ENCODE data around the gene SEZ6L. TPM values are rescaled to one million over a fixed set of nuclear protein-coding genes. Genes with fewer than 3 reads are reported as not detected.

The SEZ6L gene
- polyA plus RNA-seq, 1 donor from 2014 or later = 31.9 TPM

- no peak overlapping the region for H3K27ac ChIP-seq (ENCODE audit: low read length)
- H2AFZ ChIP-seq (ENCODE audit: low read depth, low read length) = no peak overlapping the region
- H3K79me2 ChIP-seq (replicated peaks; ENCODE audit: insufficient read depth, low read length) = no peaks in the 10 kb centered on the region
- H3K4me3 ChIP-seq (ENCODE audit: low read length) = no peak overlapping the region
- H3K9me2 ChIP-seq (ENCODE audit: insufficient read depth, low read length) = no peaks in the 10 kb centered on the region
- no peaks in the 10 kb centered on the region for H3F3A ChIP-seq (ENCODE audit: insufficient read depth, low read length, poor library complexity, severe bottlenecking)
- H3K9ac ChIP-seq (ENCODE audit: low read length) = no peak overlapping the region
- H3K9me3 ChIP-seq (ENCODE audit: low read length) = no peaks in the 10 kb centered on the region
- TF ChIP-seq TAF1 (IDR thresholded peaks at IDR 0.05; ENCODE audit: low read depth) (no peak), MXI1 (conservative IDR thresholded peaks at IDR 0.05; ENCODE audit: poor library complexity, severe bottlenecking) (no peak), CTCF (IDR thresholded peaks at IDR 0.05; ENCODE audit: poor library complexity, severe bottlenecking) (no peak), EP300 (conservative IDR thresholded peaks at IDR 0.05; ENCODE audit: poor library complexity, severe bottlenecking) (no peak), EZH2 (IDR thresholded peaks at IDR 0.05; ENCODE audit: borderline replicate concordance, insufficient read depth, low read length, poor library complexity, severe bottlenecking) (no peak), POLR2AphosphoS5 (IDR thresholded peaks at IDR 0.05) (no peak), SMC3 (conservative IDR thresholded peaks at IDR 0.05; ENCODE audit: poor library complexity) (no peak), RAD21 (conservative IDR thresholded peaks at IDR 0.05) (no peak), REST (IDR thresholded peaks at IDR 0.05; ENCODE audit: borderline replicate concordance) (no peak)
- H3K27me3 ChIP-seq (ENCODE audit: insufficient read depth, low read depth, low read length) = no peaks in the 10 kb centered on the region
- H3K4me2 ChIP-seq (ENCODE audit: low read length) = no peak overlapping the region
- no peaks in the 10 kb centered on the region for H4K20me1 ChIP-seq (ENCODE audit: insufficient read depth)
- no peaks in the 10 kb centered on the region for H3K36me3 ChIP-seq (ENCODE audit: insufficient read depth, low read length)
Measured at GRCh38 chr22:26389125-26389524, 219.9 kb downstream of the SEZ6L start.

- TF ChIP-seq REST (IDR thresholded peaks at IDR 0.05; ENCODE audit: borderline replicate concordance) = no peak
- no peak for TF ChIP-seq CTCF (IDR thresholded peaks at IDR 0.05; ENCODE audit: poor library complexity, severe bottlenecking)
- TF ChIP-seq MXI1 (conservative IDR thresholded peaks at IDR 0.05; ENCODE audit: poor library complexity, severe bottlenecking) = no peak
- TF ChIP-seq EP300 (conservative IDR thresholded peaks at IDR 0.05; ENCODE audit: poor library complexity, severe bottlenecking) = no peak
- TF ChIP-seq TAF1 (IDR thresholded peaks at IDR 0.05; ENCODE audit: low read depth) = no peak
- TF ChIP-seq EZH2 (IDR thresholded peaks at IDR 0.05; ENCODE audit: borderline replicate concordance, insufficient read depth, low read length, poor library complexity, severe bottlenecking) = no peak
- no peak for TF ChIP-seq POLR2AphosphoS5 (IDR thresholded peaks at IDR 0.05)
- no peak for TF ChIP-seq RAD21 (conservative IDR thresholded peaks at IDR 0.05)
- no peak for TF ChIP-seq SMC3 (conservative IDR thresholded peaks at IDR 0.05; ENCODE audit: poor library complexity)
- no peak overlapping the region for H2AFZ ChIP-seq (ENCODE audit: low read depth, low read length)
- no peak overlapping the region for H3K27ac ChIP-seq (ENCODE audit: low read length)
Measured at GRCh38 chr22:26391091-26391490, 221.8 kb downstream of the SEZ6L start.

More at GRCh38 chr22:26391091-26391490, 221.8 kb downstream of the SEZ6L start:
- Histone ChIP-seq H3K9ac (ENCODE audit: low read length) (no peak overlapping the region), H3K9me2 (ENCODE audit: insufficient read depth, low read length) (no peaks in the 10 kb centered on the region), H3K4me2 (ENCODE audit: low read length) (no peak overlapping the region), H3K36me3 (ENCODE audit: insufficient read depth, low read length) (no peaks in the 10 kb centered on the region), H3K79me2 (replicated peaks; ENCODE audit: insufficient read depth, low read length) (no peaks in the 10 kb centered on the region), H3F3A (ENCODE audit: insufficient read depth, low read length, poor library complexity, severe bottlenecking) (no peaks in the 10 kb centered on the region), H3K27me3 (ENCODE audit: insufficient read depth, low read depth, low read length) (no peaks in the 10 kb centered on the region), H4K20me1 (ENCODE audit: insufficient read depth) (no peaks in the 10 kb centered on the region), H3K4me3 (ENCODE audit: low read length) (no peak overlapping the region), H3K9me3 (ENCODE audit: low read length) (no peaks in the 10 kb centered on the region)

All from neural cell (in vitro differentiated cells).